RWPE2 (cell line): ENCODE data around the gene BCAN.
A peak's percentile ranks its signal among the peaks of the same experiment; 100 is the strongest.

ENCODE experiments used
- ATAC-seq: fragments of 200-7000 bp; cut with Tn5 transposase; 3 replicates; pipeline ENCODE4 v1.9.1; 2021; ENCODE audit warnings: low read depth
- DNase-seq: peaks from one replicate; pipeline ENCODE4 v3.0.0-alpha.2; 2020; ENCODE audit warnings: low spot score
- H3K27ac ChIP-seq: fragments of 450-650 bp; 2 replicates; pipeline ENCODE4 v1.5.1; 2017; ENCODE audit warnings: mild to moderate bottlenecking; ENCODE audit not compliant: poor library complexity, severe bottlenecking
- H3K27me3 ChIP-seq: fragments of 250-450 bp; sonication (Bioruptor Pico); 2 replicates; pipeline ENCODE4 v1.5.1; 2021; ENCODE audit warnings: mild to moderate bottlenecking, moderate library complexity; ENCODE audit not compliant: insufficient read depth, poor library complexity, severe bottlenecking
- H3K36me3 ChIP-seq: fragments of 250-450 bp; sonication (Bioruptor Pico); 2 replicates; pipeline ENCODE4 v1.5.1; 2020; ENCODE audit warnings: low read depth, mild to moderate bottlenecking, moderate library complexity
- H3K4me1 ChIP-seq: fragments of 250-450 bp; sonication (Bioruptor Pico); 2 replicates; pipeline ENCODE4 v1.5.1; 2021; ENCODE audit warnings: mild to moderate bottlenecking, moderate library complexity; ENCODE audit not compliant: insufficient read depth, poor library complexity, severe bottlenecking
- H3K4me3 ChIP-seq: fragments of 250-450 bp; sonication (Bioruptor Pico); 2 replicates; pipeline ENCODE4 v1.5.1; 2021; ENCODE audit warnings: mild to moderate bottlenecking, moderate library complexity; ENCODE audit not compliant: severe bottlenecking
- H3K9me3 ChIP-seq: fragments of 250-450 bp; sonication (Bioruptor Pico); 2 replicates; pipeline ENCODE4 v1.5.1; 2021; ENCODE audit warnings: mild to moderate bottlenecking, moderate library complexity; ENCODE audit not compliant: severe bottlenecking
- CTCF ChIP-seq: fragments of 450-650 bp; IDR thresholded peaks from one replicate; pipeline ENCODE4 v1.5.1; 2017; ENCODE audit warnings: mild to moderate bottlenecking, moderate library complexity; ENCODE audit not compliant: poor library complexity, severe bottlenecking

Gene BCAN

GRCh38 chr1:156623946-156624813, 17.7 kb upstream of the BCAN start:
- peak overlapping the region; percentile 20 for H3K4me3 ChIP-seq
- DNase-seq (no peak), ATAC-seq (peak; percentile 74)
- no peaks in the 10 kb centered on the region for H3K4me1 ChIP-seq
- TF ChIP-seq CTCF, result peak; percentile 36
- peaks cover 63% of the 10 kb centered on the region for H3K27me3 ChIP-seq
- no peaks in the 10 kb centered on the region for H3K36me3 ChIP-seq
- no peaks in the 10 kb centered on the region for H3K9me3 ChIP-seq
- no peak overlapping the region for H3K27ac ChIP-seq

GRCh38 chr1:156624814-156625435, 17.0 kb upstream of the BCAN start:
- Histone ChIP-seq H3K4me1 (no peaks in the 10 kb centered on the region), H3K4me3 (peak overlapping the region; percentile 20), H3K9me3 (no peaks in the 10 kb centered on the region), H3K27ac (no peak overlapping the region), H3K36me3 (no peaks in the 10 kb centered on the region), H3K27me3 (peaks cover 63% of the 10 kb centered on the region)
- no peak for ATAC-seq
- TF ChIP-seq CTCF, result no peak
- DNase-seq, result no peak

- Histone ChIP-seq H3K4me1 (no peaks in the 10 kb centered on the region), H3K27ac (no peak overlapping the region), H3K27me3 (peaks cover 56% of the 10 kb centered on the region), H3K4me3 (no peak overlapping the region), H3K9me3 (no peaks in the 10 kb centered on the region), H3K36me3 (no peaks in the 10 kb centered on the region)
- DNase-seq (no peak), ATAC-seq (peak; percentile 19; the same call in 1 of the 3 replicates)
- peak; percentile 89 for TF ChIP-seq CTCF
Measured at GRCh38 chr1:156625436-156626078, 16.4 kb upstream of the BCAN start.

- no peaks in the 10 kb centered on the region for H3K36me3 ChIP-seq
- H3K27ac ChIP-seq, result no peak overlapping the region
- no peaks in the 10 kb centered on the region for H3K9me3 ChIP-seq
- no peaks in the 10 kb centered on the region for H3K4me1 ChIP-seq
- H3K4me3 ChIP-seq, result no peak overlapping the region
- TF ChIP-seq CTCF, result peak; percentile 54
- peaks cover 57% of the 10 kb centered on the region for H3K27me3 ChIP-seq
- DNase-seq (no peak), ATAC-seq (no peak)
Measured at GRCh38 chr1:156626079-156626438, 15.9 kb upstream of the BCAN start.
